C4-2B (cell line): ENCODE measurements around the gene PKDCC.

ENCODE experiments used
- CTCF ChIP-seq: fragments of 450-650 bp; conservative IDR thresholded peaks from 2 replicates; pipeline ENCODE4 v1.5.1; 2017; ENCODE audit warnings: mild to moderate bottlenecking
- ZFX ChIP-seq: fragments of 450-650 bp; IDR thresholded peaks from 2 replicates; pipeline ENCODE4 v1.6.1; 2017

- TF ChIP-seq CTCF (no peak), ZFX (no peak)
Measured at GRCh38 chr2:41999592-42000281, 48.1 kb upstream of the PKDCC start.
